CD4-positive, alpha-beta T cell treated with Interleukin-6 for 4 hours (primary cell): ENCODE results near the gene PHKG1.
"Not testable (repeated sequence)": the region's sequence is repeated elsewhere in the genome, so short reads cannot be mapped to it uniquely, and the experiment has no call there.

Source experiments
- DNase-seq: peaks from one replicate; pipeline ENCODE4 v3.0.0-alpha.2; 2020; ENCODE audit warnings: mixed read lengths

PHKG1 gene

DNA sequence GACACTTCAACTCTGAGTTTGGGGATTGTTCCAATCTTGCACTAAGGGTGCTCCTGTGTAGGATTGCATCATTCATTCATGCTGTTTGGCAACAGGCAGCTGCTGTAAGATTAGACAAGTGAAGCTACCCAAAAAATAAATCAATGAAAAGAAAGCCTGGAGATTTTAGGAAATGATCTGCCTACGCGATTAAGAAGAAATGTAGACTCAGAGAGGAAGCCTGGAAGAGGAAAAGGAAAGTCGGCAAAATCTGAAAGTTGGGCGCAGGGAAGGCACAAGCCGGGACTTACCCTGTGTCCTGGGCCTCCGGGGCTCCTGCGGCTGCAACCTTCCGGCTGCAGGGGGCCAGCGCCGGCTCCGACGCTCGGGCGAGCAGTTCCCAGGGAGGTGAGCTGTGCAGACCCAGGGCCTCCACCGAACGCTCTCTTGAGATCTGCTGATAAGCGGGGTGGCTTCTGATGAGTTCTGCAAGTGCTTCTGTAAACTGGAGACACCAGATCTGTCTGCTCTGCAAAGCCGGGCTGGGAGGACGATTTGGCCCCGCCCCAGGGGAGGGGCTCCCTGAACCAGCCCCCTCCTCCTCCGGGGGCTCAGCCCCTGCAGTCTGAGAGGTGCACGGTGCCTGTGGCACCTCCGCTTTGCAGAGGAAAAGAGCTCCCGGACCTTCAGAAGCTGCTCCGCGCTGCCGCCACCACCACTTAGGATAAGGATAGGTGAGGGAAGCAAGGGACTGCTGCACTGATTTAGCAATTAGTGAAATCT is 58.9 kb downstream of the PHKG1 start:
- peak; percentile 87 for DNase-seq

DNA sequence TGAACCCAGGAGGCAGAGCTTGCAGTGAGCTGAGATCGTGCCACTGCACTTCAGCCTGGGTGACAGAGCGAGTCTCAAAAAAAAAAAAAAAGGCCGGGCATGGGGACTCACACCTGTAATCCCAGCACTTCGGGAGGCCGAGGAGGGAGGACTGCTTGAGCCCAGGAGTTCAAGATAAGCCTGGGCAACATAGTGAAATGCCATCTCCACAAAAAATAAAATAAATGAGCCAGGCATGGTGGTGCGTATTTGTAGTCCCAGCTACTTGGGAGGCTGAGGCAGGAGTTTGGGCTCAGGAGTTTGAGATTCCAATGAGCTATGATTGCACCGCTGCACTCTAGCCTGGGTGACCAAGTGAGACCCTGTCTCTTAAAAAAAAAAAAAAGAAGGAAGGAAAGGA is 60.2 kb downstream of the PHKG1 start:
- DNase-seq = not testable (repeated sequence)

DNA sequence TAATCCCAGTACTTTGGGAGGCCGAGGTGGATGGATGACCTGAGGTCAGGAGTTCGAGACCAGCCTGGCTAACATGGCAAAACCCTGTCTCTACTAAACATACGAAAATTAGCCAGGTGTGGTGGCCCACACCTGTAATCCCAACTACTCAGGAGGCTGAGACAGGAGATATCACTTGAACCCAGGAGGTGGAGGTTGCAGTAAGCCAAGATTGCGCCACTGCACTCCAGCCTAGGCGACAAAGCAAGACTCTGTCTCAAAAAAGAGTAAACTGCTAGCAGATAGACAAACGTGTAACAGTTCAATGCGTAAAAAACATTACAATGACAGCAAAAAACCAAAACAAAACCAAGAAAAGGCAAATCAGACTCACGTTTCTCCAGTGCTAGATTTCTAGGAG is 61.2 kb downstream of the PHKG1 start:
- DNase-seq = not testable (repeated sequence)

DNA sequence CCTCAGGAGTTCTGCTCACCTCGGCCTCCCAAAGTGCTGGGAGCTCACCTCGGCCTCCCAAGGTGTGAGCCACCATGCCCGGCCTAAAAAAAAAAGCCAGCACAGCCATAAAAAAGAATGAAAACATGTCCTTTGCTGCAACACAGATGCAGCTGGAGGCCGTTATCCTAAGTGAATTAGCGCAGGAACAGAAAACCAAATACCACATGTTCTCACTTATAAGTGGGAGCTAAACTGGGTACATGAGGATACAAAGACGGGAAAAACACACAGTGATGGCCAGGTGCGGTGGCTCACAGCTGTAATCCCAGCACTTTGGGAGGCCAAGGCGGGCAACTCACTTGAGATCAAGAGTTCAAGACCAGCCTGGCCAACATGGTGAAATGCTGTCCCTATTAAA is 62.4 kb downstream of the PHKG1 start:
- no peak for DNase-seq
